Esophagus muscularis mucosa (tissue), 3 donors: Measurements from ENCODE around the gene GOT1.

Experiments used
- POLR2A ChIP-seq: fragments of 450-650 bp; IDR thresholded peaks from one replicate; pipeline ENCODE4 v1.6.1; 2017; ENCODE audit warnings: antibody characterized with exemption, moderate library complexity, mild to moderate bottlenecking, low read depth
- TF ChIP-seq, protein P1 (sequence below), 3 experiments: fragments of 200-600 bp in 2 of 3; fragments of 450-650 bp in 1 of 3; sonication (generic) in 2 of 3; IDR thresholded peaks; one replicate each; pipeline ENCODE4 v1.5.1; 2017 to 2019; ENCODE audit warnings: antibody characterized with exemption in 3 of 3, mild to moderate bottlenecking in 2 of 3, moderate library complexity in 1 of 3

DNA sequence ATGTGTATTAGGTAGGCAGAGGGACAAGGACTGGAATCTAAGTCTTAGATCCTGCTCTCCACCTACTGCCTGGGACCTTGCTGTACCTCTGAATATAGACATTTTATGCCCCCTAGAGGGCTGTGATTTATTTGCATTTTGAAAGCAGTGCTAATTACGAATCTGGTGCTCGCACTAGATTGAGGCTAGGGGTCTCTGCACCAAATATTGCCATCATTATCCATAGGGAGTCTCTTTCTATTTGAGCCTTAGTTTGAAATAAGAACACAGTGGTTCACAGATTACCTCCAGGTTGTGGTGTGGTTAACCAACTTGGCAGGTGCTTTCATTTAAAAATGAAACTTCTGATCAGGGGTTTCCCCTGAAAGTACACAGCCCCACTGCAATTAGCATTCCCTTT, 59.4 kb downstream of the GOT1 start:
- no peak for TF ChIP-seq POLR2A
- TF ChIP-seq, protein P1, sequence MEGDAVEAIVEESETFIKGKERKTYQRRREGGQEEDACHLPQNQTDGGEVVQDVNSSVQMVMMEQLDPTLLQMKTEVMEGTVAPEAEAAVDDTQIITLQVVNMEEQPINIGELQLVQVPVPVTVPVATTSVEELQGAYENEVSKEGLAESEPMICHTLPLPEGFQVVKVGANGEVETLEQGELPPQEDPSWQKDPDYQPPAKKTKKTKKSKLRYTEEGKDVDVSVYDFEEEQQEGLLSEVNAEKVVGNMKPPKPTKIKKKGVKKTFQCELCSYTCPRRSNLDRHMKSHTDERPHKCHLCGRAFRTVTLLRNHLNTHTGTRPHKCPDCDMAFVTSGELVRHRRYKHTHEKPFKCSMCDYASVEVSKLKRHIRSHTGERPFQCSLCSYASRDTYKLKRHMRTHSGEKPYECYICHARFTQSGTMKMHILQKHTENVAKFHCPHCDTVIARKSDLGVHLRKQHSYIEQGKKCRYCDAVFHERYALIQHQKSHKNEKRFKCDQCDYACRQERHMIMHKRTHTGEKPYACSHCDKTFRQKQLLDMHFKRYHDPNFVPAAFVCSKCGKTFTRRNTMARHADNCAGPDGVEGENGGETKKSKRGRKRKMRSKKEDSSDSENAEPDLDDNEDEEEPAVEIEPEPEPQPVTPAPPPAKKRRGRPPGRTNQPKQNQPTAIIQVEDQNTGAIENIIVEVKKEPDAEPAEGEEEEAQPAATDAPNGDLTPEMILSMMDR (IDR thresholded peaks at IDR 0.05), result peak; percentile 39 to 44 (median 42)
